Left lung (tissue), 10 donors: Measurements from ENCODE around the gene FYN. TPM values are rescaled to one million over a fixed set of nuclear protein-coding genes. Genes with fewer than 3 reads are reported as not detected.

Source experiments
- ATAC-seq: fragments of 200-7000 bp; cut with Tn5 transposase; one replicate; pipeline ENCODE4 v1.9.1; 2020; ENCODE audit warnings: moderate library complexity
- DNase-seq, 4 donors: peaks; one replicate each; pipeline ENCODE4 v3.0.0-alpha.2; 2013 to 2020
- H3K27ac ChIP-seq, 2 donors: fragments of 200-600 bp; sonication (generic) in 1 of 2; one replicate each; pipeline versions ENCODE4 v1.5.0 to v1.8.0; 2020 to 2021
- H3K27me3 ChIP-seq, 2 donors: fragments of 200-600 bp; sonication (generic) in 1 of 2; one replicate each; pipeline versions ENCODE4 v1.5.0 to v1.8.0; 2020 to 2021
- H3K36me3 ChIP-seq, 2 donors: fragments of 200-600 bp; sonication (generic) in 1 of 2; one replicate each; pipeline versions ENCODE4 v1.5.0 to v1.8.0; 2020 to 2021
- H3K4me1 ChIP-seq, 2 donors: fragments of 200-600 bp; one replicate each; pipeline ENCODE4 v1.8.0; 2021
- H3K4me3 ChIP-seq, 2 donors: fragments of 200-600 bp; sonication (generic) in 1 of 2; one replicate each; pipeline versions ENCODE4 v1.5.0 to v1.8.0; 2020 to 2021; ENCODE audit warnings: mild to moderate bottlenecking in 1 of 2
- H3K9me3 ChIP-seq, 2 donors: fragments of 200-600 bp; sonication (generic) in 1 of 2; one replicate each; pipeline versions ENCODE4 v1.5.0 to v1.8.0; 2020 to 2021
- intact Hi-C, 2 donors: fragments of 100-400 bp; cut with DNase I; formaldehyde crosslinking; loops; one replicate each; pipeline versions ENCODE4 v1.11.2 to v1.14.2; 2022
- polyA plus RNA-seq, 6 donors: library from polyadenylated mRNA; unstranded; fragments of 120-200 nt; gene quantifications; one replicate each; pipeline ENCODE4 v1.2.1, GENCODE V29; 2013; ENCODE audit not compliant: insufficient read length in 6 of 6
- total RNA-seq, 2 donors: library from RNA; stranded (reverse); fragmentation: NEBNext Ultra II Directional; extraction: Animal tissue kit (Norgen Biotek cat#: 25700); gene quantifications; one replicate each; pipeline ENCODE4 v1.2.1, GENCODE V29; 2021
- TF ChIP-seq, protein P1 (sequence below), 2 donors: fragments of 200-600 bp; sonication (generic) in 1 of 2; IDR thresholded peaks; one replicate each; pipeline versions ENCODE4 v1.5.0 to v1.8.0; 2021; ENCODE audit warnings: antibody characterized with exemption in 2 of 2
- donor health status: DM: no; HTN: yes; CAD: no.
- donor health status: DM: no; HTN: no; CAD: no.

Gene FYN
- total and polyA plus RNA-seq, 8 donors: 58.8 to 165 (median 144) TPM

DNA sequence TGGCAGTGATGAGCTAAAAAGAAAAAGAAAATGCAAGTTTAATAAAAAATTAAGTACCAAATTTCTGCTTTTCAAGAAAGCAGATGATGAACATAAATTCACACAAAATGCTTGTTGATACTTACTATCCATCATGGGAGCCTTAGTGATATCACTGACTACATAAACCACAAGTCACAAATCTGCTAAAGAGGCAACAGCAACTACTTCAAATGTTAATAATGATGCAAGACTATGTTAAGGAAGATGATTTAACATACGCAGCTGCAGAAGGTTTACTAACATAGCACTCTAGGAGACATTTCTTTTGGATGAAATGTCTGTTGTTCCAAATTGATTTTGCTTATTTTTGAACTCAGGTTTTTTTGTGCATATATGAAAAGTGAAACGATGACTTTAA, 18.6 kb downstream of the FYN start:
- Histone ChIP-seq H3K36me3 (no peaks in the 10 kb centered on the region), H3K4me3 (no peak overlapping the region), H3K27me3 (no peaks in the 10 kb centered on the region), H3K4me1 (peaks cover 0 to 25% of the 10 kb centered on the region in 2 donors), H3K27ac (no peak overlapping the region), H3K9me3 (no peaks in the 10 kb centered on the region)
- intact Hi-C loops: no loop called here
- DNase-seq (no peak), ATAC-seq (no peak)
- TF ChIP-seq, protein P1, sequence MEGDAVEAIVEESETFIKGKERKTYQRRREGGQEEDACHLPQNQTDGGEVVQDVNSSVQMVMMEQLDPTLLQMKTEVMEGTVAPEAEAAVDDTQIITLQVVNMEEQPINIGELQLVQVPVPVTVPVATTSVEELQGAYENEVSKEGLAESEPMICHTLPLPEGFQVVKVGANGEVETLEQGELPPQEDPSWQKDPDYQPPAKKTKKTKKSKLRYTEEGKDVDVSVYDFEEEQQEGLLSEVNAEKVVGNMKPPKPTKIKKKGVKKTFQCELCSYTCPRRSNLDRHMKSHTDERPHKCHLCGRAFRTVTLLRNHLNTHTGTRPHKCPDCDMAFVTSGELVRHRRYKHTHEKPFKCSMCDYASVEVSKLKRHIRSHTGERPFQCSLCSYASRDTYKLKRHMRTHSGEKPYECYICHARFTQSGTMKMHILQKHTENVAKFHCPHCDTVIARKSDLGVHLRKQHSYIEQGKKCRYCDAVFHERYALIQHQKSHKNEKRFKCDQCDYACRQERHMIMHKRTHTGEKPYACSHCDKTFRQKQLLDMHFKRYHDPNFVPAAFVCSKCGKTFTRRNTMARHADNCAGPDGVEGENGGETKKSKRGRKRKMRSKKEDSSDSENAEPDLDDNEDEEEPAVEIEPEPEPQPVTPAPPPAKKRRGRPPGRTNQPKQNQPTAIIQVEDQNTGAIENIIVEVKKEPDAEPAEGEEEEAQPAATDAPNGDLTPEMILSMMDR (IDR thresholded peaks at IDR 0.05): no peak

DNA sequence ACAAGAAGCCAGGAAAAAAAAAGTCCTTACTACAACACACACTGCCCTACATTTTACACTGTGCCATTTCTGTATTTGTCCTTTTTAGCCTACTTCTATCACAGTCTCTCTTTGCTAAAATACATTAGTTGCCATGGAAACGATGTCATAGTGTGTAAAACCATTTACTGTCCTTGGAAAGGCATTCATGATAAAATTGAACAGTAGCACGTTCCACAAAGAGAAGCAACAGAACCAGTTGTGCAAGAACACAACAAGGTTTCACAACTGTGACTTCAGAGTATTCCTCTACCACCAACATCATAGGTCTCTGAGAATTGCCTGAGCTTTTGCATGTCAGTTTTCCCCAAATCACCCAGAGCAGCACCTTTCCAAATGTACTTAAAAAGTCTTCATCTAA, 20.5 kb downstream of the FYN start:
- H3K9me3 ChIP-seq: no peaks in the 10 kb centered on the region
- no peak overlapping the region for H3K4me3 ChIP-seq
- intact Hi-C loops: no loop called here
- H3K4me1 ChIP-seq: peaks cover 0 to 29% of the 10 kb centered on the region in 2 donors
- H3K36me3 ChIP-seq: no peaks in the 10 kb centered on the region
- TF ChIP-seq, protein P1 (IDR thresholded peaks at IDR 0.05): no peak
- H3K27me3 ChIP-seq: no peaks in the 10 kb centered on the region
- DNase-seq (peak in 1 of 4 donors; percentile 61), ATAC-seq (peak; percentile 31)
- H3K27ac ChIP-seq: no peak overlapping the region

GRCh38 chr6:111850295-111850937, 22.8 kb downstream of the FYN start:
- intact Hi-C loops: no loop called here
- H3K4me1 ChIP-seq: peaks cover 0 to 50% of the 10 kb centered on the region in 2 donors
- DNase-seq (no peak), ATAC-seq (no peak)
- no peaks in the 10 kb centered on the region for H3K9me3 ChIP-seq
- no peaks in the 10 kb centered on the region for H3K36me3 ChIP-seq
- H3K27me3 ChIP-seq: no peaks in the 10 kb centered on the region
- H3K27ac ChIP-seq: peak overlapping the region in 1 of 2 donors; percentile 23
- no peak overlapping the region for H3K4me3 ChIP-seq
- TF ChIP-seq, protein P1 (IDR thresholded peaks at IDR 0.05): no peak

DNA sequence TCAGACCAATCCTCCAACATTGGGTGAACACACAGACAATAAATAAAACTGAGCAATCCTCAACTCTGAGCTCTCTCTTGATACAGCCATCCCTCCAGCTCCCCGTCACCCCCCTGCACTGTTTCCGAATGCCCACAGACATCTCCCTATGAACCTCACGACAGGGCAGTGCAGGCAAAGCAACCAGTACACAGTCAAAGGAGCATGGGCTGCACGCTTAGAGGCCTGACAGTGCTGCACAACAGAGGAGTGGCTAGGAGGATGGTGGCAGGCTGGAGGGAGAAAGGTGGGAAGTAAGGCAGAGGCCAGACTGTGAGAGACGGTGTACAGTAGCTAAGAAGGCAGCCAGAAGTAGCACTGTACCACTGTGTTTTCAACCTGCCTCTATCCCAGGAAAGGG, 24.0 kb downstream of the FYN start:
- Histone ChIP-seq H3K27me3 (no peaks in the 10 kb centered on the region), H3K36me3 (no peaks in the 10 kb centered on the region), H3K27ac (no peak overlapping the region), H3K9me3 (no peaks in the 10 kb centered on the region), H3K4me1 (peaks cover 0 to 61% of the 10 kb centered on the region in 2 donors), H3K4me3 (no peak overlapping the region)
- TF ChIP-seq, protein P1 (IDR thresholded peaks at IDR 0.05): no peak
- no peak for DNase-seq
- intact Hi-C loops: no loop called here
- no peak for ATAC-seq

DNA sequence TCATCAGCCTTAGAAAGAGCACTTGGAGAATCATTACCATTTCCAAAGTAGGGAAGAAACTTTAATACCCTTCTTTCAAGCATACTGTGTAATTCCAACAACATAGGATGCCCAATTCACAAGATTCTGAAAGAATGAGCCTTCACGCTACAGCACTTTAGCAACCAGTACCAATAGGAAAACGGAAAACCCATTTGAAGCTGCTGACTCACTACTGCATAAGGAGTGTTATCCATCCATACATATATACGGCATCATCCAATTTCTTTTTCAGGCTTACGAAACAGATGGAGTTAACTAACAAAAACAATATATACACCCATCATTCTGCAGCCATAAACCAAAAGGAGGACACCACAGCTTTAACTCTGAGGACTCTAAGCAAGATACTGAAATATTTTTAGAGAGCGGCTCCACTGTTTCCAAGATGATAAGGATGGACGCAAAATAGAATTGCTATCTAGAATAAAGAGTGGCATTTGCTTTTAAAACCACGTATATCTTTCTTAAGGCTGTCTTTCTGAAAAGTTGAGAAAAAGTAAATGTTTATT, 24.9 kb downstream of the FYN start:
- H3K9me3 ChIP-seq: no peaks in the 10 kb centered on the region
- no peaks in the 10 kb centered on the region for H3K27me3 ChIP-seq
- H3K27ac ChIP-seq: no peak overlapping the region
- TF ChIP-seq, protein P1 (IDR thresholded peaks at IDR 0.05): no peak
- ATAC-seq (no peak), DNase-seq (no peak)
- no peak overlapping the region for H3K4me3 ChIP-seq
- intact Hi-C loops: no loop called here
- peaks cover 0 to 65% of the 10 kb centered on the region in 2 donors for H3K4me1 ChIP-seq
- H3K36me3 ChIP-seq: no peaks in the 10 kb centered on the region
